Retinal pigment epithelial cell (primary cell): ENCODE data around the gene NT5DC1.
A peak's percentile ranks its signal among the peaks of the same experiment; 100 is the strongest.
"Not testable (repeated sequence)": the region's sequence is repeated elsewhere in the genome, so short reads cannot be mapped to it uniquely, and the experiment has no call there.

Source experiments
- DNase-seq: peaks from one replicate; pipeline ENCODE4 v3.0.0-alpha.2; 2010; ENCODE audit warnings: low read depth
- H3K4me3 ChIP-seq: 2 replicates; pipeline ENCODE4 v1.5.1; 2011; ENCODE audit warnings: mild to moderate bottlenecking, low read length, control low read depth, moderate library complexity
- CTCF ChIP-seq: conservative IDR thresholded peaks from 2 replicates; pipeline ENCODE4 v1.5.1; 2011; ENCODE audit warnings: low read depth, low read length, control low read depth, inconsistent platforms

The NT5DC1 gene

GRCh38 chr6:116090251-116090650, 10.4 kb upstream of the NT5DC1 start:
- TF ChIP-seq CTCF = no peak
- no peak overlapping the region for H3K4me3 ChIP-seq
- no peak for DNase-seq

- DNase-seq = no peak
- H3K4me3 ChIP-seq = no peak overlapping the region
- no peak for TF ChIP-seq CTCF
Measured at GRCh38 chr6:116094041-116094440, 6.6 kb upstream of the NT5DC1 start.

GRCh38 chr6:116096048-116096759, 4.4 kb upstream of the NT5DC1 start:
- not testable (repeated sequence) for DNase-seq, H3K4me3 ChIP-seq

GRCh38 chr6:116096979-116097816, 3.5 kb upstream of the NT5DC1 start:
- no peak for DNase-seq
- no peak overlapping the region for H3K4me3 ChIP-seq
- TF ChIP-seq CTCF = peak; percentile 50

GRCh38 chr6:116099036-116099435, 1.6 kb upstream of the NT5DC1 start:
- no peak overlapping the region for H3K4me3 ChIP-seq
- DNase-seq = no peak
- TF ChIP-seq CTCF = no peak

- DNase-seq = no peak
- H3K4me3 ChIP-seq = peak overlapping the region; percentile 74
- TF ChIP-seq CTCF = no peak
Measured at GRCh38 chr6:116101302-116101718, 657 bp downstream of the NT5DC1 start.

GRCh38 chr6:116101790-116102189, 1.1 kb downstream of the NT5DC1 start:
- DNase-seq = no peak
- no peak for TF ChIP-seq CTCF
- H3K4me3 ChIP-seq = peak overlapping the region; percentile 74
